Measurements from ENCODE around the gene KREMEN1.

DNA sequence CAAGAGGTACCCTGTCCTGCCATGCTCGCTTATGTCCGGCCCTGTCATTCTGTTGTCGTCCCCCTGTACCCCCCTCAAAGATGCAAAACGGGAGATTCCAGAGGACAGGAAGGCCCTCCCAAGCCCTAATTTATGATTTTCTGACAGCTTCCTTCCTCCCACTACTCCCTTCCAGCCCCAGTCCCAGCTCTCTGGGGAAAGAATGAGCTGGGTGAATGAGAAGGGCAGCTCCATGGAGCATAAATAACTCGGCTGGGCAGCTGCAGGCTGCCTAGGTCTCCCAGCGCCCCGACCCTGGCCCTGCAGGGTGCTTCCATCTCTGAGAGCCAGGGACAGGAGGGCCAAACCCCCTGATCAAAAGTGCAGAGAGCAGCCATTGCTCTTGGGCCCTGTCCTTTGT lies 128.9 kb downstream of the KREMEN1 start:
- TF ChIP-seq, protein P1, sequence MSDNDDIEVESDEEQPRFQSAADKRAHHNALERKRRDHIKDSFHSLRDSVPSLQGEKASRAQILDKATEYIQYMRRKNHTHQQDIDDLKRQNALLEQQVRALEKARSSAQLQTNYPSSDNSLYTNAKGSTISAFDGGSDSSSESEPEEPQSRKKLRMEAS (CRISPR knock-in tag; IDR thresholded peaks at IDR 0.05): no peak
- TF ChIP-seq, protein P2, sequence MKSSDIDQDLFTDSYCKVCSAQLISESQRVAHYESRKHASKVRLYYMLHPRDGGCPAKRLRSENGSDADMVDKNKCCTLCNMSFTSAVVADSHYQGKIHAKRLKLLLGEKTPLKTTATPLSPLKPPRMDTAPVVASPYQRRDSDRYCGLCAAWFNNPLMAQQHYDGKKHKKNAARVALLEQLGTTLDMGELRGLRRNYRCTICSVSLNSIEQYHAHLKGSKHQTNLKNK (CRISPR knock-in tag; IDR thresholded peaks at IDR 0.05): no peak
- no peak for TF ChIP-seq CBFB (CRISPR knock-in tag; IDR thresholded peaks at IDR 0.05; ENCODE audit: low read depth)
- no peak for TF ChIP-seq JUN (CRISPR knock-in tag; IDR thresholded peaks at IDR 0.05)
- TF ChIP-seq TCF7 (CRISPR knock-in tag; IDR thresholded peaks at IDR 0.05; ENCODE audit: low read depth): no peak
- TF ChIP-seq, protein P3, sequence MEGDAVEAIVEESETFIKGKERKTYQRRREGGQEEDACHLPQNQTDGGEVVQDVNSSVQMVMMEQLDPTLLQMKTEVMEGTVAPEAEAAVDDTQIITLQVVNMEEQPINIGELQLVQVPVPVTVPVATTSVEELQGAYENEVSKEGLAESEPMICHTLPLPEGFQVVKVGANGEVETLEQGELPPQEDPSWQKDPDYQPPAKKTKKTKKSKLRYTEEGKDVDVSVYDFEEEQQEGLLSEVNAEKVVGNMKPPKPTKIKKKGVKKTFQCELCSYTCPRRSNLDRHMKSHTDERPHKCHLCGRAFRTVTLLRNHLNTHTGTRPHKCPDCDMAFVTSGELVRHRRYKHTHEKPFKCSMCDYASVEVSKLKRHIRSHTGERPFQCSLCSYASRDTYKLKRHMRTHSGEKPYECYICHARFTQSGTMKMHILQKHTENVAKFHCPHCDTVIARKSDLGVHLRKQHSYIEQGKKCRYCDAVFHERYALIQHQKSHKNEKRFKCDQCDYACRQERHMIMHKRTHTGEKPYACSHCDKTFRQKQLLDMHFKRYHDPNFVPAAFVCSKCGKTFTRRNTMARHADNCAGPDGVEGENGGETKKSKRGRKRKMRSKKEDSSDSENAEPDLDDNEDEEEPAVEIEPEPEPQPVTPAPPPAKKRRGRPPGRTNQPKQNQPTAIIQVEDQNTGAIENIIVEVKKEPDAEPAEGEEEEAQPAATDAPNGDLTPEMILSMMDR (IDR thresholded peaks at IDR 0.05): no peak
- TF ChIP-seq HMGA2 (CRISPR knock-in tag; IDR thresholded peaks at IDR 0.05): no peak
- TF ChIP-seq, protein P4, sequence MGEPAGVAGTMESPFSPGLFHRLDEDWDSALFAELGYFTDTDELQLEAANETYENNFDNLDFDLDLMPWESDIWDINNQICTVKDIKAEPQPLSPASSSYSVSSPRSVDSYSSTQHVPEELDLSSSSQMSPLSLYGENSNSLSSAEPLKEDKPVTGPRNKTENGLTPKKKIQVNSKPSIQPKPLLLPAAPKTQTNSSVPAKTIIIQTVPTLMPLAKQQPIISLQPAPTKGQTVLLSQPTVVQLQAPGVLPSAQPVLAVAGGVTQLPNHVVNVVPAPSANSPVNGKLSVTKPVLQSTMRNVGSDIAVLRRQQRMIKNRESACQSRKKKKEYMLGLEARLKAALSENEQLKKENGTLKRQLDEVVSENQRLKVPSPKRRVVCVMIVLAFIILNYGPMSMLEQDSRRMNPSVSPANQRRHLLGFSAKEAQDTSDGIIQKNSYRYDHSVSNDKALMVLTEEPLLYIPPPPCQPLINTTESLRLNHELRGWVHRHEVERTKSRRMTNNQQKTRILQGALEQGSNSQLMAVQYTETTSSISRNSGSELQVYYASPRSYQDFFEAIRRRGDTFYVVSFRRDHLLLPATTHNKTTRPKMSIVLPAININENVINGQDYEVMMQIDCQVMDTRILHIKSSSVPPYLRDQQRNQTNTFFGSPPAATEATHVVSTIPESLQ (CRISPR knock-in tag; IDR thresholded peaks at IDR 0.05): no peak
- TF ChIP-seq, protein P5, sequence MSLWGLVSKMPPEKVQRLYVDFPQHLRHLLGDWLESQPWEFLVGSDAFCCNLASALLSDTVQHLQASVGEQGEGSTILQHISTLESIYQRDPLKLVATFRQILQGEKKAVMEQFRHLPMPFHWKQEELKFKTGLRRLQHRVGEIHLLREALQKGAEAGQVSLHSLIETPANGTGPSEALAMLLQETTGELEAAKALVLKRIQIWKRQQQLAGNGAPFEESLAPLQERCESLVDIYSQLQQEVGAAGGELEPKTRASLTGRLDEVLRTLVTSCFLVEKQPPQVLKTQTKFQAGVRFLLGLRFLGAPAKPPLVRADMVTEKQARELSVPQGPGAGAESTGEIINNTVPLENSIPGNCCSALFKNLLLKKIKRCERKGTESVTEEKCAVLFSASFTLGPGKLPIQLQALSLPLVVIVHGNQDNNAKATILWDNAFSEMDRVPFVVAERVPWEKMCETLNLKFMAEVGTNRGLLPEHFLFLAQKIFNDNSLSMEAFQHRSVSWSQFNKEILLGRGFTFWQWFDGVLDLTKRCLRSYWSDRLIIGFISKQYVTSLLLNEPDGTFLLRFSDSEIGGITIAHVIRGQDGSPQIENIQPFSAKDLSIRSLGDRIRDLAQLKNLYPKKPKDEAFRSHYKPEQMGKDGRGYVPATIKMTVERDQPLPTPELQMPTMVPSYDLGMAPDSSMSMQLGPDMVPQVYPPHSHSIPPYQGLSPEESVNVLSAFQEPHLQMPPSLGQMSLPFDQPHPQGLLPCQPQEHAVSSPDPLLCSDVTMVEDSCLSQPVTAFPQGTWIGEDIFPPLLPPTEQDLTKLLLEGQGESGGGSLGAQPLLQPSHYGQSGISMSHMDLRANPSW (CRISPR knock-in tag; conservative IDR thresholded peaks at IDR 0.05; ENCODE audit: low read depth): no peak
- TF ChIP-seq, protein P6, sequence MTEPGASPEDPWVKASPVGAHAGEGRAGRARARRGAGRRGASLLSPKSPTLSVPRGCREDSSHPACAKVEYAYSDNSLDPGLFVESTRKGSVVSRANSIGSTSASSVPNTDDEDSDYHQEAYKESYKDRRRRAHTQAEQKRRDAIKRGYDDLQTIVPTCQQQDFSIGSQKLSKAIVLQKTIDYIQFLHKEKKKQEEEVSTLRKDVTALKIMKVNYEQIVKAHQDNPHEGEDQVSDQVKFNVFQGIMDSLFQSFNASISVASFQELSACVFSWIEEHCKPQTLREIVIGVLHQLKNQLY (CRISPR knock-in tag; IDR thresholded peaks at IDR 0.05): no peak
- no peak for TF ChIP-seq ETV6 (CRISPR knock-in tag; IDR thresholded peaks at IDR 0.05)
- no peak for TF ChIP-seq SP1 (CRISPR knock-in tag; conservative IDR thresholded peaks at IDR 0.05)

Measured in WTC11 (cell line).